Suppressor macrophage treated with lipopolysaccharide for 1 hour (primary cell): Measurements from ENCODE around the gene PPHLN1.
"Not testable (repeated sequence)": the region's sequence is repeated elsewhere in the genome, so short reads cannot be mapped to it uniquely, and the experiment has no call there.

ENCODE experiments used
- DNase-seq, 3 donors: peaks; one replicate each; pipeline ENCODE4 v3.0.0-alpha.2; 2020 to 2022

The PPHLN1 gene

DNA sequence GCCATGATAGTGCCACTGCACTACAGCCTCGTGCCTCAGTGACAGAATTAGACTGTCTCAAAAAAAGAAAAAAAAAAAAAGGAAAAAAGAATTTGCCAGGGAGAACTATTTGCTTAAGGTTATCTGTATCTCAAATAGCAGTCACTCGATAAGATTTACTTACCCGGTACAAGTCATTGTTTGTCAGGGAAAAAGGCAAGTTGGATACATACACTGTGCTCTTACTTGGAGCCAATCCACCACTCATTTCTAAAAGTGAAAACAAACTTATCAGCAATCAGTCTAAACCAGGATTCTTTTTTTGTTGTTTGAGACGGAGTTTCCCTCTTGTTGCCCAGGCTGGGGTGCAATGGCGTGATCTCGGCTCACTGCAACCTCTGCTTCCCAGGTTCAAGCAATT lies 2.1 kb upstream of the PPHLN1 start:
- no peak for DNase-seq

DNA sequence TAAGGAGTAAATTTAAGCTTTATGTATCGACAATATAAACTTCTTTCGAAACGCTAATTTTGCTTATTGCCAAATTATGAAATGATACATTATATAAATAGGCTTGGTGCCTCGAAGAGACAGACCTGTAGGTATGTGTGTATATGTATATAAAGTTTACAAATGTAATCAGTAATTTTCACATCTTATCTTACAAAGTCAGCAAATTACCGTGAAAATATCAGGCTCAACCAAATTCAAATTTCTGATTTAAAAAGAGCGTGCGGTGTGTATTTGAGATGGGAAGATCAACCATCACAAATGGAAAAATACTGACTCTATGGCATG lies 678 bp upstream of the PPHLN1 start:
- no peak for DNase-seq

GRCh38 chr12:42326541-42327226 lies 717 bp downstream of the PPHLN1 start:
- DNase-seq, result peak; percentile 15 to 31 (median 26)

- no peak for DNase-seq
These were observed 1.2 kb downstream of the PPHLN1 start for GRCh38 chr12:42327227-42327590.

- not testable (repeated sequence) for DNase-seq
These were observed 4.1 kb downstream of the PPHLN1 start for GRCh38 chr12:42330097-42330496.

DNA sequence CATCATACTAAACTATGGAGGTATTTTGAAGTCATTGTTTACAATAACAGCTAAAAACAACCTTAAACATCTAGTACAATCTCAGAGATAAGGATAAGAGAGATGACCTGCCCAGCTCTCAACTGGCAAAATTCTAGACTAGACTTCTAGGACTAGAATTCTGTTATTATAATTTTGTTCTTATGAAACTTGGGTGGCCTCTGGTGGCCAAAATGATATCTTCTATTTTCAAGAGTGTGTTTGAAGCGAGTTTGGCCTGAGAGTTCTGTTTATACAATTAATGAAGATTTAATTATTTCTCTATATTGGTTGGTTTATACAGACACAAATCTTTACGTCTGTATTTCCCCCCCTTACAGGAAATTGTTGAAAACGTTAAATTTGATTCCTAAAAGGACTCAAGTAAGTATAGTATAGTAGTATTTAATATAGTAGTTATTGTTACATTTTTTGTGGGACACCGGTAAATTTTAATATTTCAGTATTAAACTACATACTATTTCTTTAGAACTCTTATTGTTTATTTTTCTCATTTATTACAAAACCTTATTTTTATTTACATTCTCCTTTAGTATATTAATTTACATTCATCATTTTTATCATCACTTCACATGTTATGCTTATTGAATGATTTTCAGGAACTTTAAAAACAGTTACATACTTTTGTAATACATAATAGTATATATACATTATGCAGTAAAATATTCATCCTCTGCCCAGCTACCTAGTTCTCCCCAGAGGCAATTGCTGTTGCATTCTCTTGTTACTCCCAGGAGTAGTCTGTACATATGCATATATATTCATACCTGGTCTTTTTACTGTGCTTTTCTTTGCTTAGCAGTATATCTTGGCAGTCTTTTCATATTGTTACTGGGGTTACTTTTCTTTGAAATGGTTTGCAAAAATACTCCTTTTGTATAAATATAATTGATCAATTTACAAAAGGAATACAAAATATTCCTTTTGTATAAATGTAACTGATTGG lies 6.6 kb downstream of the PPHLN1 start:
- DNase-seq, result peak; percentile 62 to 73 (median 73)

DNA sequence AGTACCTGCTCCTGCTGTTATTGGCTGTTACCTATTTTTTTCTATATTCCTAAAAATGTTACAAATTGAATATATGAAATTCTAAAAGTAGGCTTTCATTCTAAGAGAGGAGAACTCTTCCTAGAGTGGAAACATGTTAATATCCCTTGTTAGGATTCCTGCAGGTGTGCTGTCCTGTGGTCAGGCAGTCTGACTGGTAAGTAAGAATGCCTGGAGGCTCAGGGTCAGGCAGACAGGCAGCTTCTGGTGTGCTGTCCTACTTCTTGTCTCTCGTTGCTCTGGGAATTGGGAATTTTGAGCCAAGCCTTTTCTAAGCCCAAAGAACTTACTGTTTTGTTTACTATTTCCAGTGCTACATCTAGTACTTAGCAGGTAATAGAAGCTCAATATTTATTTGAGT lies 10.3 kb downstream of the PPHLN1 start:
- DNase-seq, result no peak

DNA sequence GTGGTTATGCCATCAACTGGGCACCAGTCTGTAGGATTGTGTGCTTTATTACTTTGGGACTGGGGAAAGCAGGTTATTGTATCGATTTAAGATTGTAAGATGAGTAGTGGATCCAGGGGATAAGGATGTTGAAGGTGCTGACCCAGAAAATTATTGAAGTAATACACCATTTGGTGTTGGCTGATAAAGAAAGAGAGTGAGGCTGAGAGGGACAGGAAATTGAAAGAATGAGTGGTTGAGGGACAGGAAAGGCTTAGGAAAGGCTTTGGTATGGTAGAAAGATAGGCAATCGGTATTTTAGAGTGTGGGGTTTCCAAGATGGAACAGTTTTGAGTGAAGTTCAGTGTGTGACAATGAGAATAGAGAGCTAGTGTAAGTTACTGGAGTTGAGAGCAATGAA lies 12.3 kb downstream of the PPHLN1 start:
- DNase-seq, result no peak

DNA sequence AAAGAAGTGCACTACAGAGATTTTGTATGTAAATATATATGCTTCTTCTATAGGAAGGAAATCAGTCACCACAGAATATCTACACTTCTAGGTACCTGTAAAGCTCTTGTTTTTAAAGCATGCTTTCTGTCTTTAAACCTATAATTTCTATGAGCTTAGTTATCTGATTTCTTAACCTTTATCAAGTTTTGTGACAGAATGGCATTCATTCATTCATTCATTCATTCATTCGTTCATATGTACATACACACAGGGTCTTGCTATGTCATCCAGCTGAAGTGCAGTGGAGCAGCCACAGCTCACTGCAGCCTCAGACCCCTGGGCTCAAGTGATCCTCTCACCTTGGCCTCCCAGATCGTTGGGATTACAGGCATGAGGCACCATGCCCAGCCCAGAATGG lies 16.1 kb downstream of the PPHLN1 start:
- no peak for DNase-seq

GRCh38 chr12:42343721-42344120 lies 17.8 kb downstream of the PPHLN1 start:
- no peak for DNase-seq

DNA sequence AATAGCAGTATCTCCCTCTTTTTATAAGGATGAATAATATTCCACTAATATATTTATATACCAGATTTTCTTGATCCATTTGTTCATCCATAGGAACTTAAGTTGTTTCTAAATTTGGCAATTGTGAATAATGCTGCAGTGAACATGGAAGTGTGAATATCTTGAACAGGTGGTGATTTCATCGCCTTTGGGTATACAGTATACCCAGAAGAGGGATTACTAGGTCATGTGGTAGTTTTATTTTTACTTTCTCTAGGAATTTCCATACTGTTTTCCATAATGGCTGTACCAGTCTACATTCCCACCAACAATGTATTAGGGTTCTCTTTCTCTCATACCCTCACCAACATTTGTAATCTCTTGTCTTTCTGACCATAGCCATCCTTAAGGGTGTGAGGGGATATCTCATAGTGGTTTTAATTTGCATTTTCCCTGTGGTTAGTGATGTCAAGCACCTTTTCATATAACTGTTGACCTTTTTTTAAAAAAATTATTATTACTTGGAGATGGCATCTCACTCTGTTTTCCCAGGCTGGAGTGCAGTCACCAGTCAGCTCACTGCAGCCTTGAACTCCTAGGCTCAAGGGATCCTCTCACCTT lies 20.5 kb downstream of the PPHLN1 start:
- no peak for DNase-seq

DNA sequence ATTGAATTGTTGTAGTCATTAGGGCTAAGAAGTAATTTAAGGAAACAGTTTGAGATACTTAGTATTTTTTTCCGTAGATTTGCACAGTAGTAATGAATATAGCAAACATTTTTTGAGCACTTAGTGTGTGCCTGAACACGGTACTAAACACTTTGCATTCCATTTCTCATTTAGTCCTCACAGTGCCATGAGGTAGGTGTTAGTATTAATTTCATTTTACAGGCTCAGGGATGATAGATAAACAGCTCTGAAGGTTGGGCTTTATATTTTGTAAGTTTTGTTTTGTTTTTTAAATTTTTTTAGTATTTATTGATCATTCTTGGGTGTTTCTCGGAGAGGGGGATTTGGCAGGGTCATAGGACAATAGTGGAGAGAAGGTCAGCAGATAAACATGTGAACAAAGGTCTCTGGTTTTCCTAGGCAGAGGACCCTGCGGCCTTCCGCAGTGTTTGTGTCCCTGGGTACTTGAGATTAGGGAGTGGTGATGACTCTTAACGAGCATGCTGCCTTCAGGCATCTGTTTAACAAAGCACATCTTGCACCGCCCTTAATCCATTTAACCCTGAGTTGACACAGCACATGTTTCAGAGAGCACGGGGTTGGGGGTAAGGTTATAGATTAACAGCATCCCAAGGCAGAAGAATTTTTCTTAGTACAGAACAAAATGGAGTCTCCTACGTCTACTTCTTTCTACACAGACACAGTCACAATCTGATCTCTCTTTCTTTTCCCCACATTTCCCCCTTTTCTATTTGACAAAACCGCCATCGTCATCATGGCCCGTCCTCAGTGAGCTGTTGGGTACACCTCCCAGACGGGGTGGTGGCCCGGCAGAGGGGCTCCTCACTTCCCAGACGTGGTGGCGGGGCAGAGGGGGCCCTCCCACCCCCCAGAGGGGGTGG lies 23.4 kb downstream of the PPHLN1 start:
- DNase-seq, result not testable (repeated sequence)

DNA sequence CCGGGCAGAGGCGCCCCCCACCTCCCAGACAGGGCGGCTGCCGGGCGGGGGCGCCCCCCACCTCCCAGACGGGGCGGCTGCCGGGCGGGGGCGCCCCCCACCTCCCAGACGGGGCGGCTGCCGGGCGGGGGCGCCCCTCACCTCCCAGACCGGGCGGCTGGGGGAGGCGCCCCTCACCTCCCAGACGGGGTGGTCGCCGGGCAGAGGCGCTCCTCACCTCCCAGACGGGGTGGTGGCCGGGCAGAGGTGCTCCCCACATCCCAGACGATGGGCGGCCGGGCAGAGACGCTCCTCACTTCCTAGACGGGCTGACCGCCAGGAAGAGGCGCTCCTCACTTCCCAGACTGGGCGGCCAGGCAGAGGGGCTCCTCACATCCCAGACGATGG lies 24.0 kb downstream of the PPHLN1 start:
- DNase-seq, result not testable (repeated sequence)

DNA sequence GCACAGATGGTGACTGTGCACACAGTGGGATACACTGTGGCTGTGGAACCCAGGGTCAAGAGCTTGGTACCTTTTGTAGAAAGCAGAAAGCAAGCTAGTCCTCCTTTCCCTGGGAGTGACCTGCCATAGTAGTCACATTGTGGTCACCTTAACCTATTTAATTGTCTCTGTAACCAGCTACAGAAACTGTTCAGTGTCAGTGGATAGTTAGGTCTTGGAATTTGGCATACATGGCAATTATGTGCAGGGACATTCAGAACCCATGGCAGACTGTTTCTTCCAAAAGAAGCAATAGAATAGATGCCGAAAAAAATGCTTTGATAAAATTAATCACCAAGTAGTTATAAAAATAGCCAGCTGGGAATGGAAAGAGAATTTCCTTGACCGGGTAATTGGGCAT lies 30.4 kb downstream of the PPHLN1 start:
- no peak for DNase-seq

DNA sequence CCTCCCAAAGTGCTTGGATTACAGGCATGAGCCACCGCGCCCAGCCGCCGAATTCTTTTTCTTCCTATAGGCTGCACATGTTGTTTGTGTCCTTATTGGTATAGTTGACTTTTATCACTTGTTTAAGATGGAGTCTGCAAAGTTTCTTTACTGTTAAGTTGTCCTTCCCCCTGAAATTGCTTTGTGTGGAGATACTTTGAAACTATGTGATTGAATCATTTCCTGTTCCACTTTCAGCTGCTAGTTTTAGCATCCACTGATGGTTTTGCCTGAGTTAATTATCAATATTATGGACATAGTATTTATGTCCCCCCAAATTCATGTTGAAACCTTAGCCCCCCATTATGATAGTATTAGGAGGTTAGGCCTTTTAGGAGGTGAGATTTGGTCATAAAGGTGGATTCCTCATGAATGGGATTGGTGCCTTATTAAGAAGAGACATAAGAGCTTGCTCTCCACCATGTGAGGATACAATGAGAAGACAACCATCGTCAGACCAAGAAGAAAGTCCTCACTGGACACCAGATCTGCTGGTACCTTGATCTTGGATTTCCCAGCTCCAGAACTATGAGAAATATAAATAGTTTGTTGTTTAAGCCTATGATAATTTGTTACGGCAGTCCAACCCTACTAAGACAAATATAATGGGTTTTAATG lies 34.9 kb downstream of the PPHLN1 start:
- DNase-seq, result no peak

DNA sequence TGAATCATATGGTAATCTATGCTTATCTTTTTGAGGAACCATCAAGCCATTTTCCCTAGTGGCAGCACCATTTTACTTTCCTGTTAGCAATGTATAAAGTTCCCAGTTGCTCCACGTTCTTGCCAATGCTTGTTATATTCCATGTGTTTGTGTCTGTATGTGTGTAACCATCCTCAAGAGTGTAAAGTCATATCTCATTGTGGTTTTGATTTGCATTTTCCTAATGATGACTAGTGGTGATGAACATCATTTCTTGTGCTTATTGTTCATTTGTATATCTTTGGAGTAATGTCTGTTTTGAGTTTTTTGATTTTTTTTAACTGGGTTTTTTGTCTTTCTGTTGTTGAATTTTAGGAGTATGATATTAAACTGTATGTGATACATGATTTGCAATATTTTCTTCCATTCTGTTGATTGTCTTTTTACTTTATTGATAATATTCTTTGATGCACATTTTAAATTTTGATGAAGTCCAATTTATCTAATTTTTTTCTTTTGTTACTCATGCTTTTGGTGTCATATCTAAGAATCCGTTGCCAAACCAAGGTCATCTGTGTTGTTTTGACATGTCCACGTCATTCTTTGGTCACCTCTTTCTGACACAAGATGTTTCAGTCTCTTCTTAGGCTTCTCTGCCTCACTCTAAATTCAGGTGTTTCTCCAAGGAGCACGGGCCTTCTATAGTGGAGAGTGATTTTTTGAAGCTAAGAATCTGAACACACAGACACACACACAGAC lies 36.1 kb downstream of the PPHLN1 start:
- DNase-seq, result peak in 1 of 3 donors; percentile 22

DNA sequence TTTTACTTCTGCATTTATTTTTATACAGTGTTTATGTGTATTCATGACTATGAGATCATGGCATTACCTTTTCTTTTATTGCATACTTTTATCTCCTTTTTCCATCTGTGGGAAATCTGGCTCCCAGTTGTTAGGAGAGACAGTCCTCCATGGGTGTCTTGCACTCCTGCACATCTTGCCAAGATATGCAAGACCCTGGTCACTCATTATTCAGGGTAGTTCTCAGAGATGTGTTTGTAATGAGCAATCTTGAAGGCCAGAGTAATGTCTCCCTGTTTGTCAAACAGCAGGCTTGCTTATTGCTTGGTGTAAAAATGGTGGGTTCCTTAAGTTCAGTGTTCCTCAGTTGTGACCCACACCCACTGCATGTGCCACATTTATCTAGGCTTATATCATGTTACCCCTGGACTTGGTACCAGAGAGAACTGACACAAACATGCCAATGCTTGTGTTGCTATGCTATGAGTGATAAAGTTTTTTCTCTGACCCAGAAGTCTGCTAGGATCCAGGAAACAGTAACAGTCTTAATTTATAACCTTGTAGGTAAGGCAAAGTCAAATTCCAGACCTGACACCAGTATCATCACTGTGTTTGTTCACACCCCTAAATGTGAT lies 36.8 kb downstream of the PPHLN1 start:
- DNase-seq, result no peak

DNA sequence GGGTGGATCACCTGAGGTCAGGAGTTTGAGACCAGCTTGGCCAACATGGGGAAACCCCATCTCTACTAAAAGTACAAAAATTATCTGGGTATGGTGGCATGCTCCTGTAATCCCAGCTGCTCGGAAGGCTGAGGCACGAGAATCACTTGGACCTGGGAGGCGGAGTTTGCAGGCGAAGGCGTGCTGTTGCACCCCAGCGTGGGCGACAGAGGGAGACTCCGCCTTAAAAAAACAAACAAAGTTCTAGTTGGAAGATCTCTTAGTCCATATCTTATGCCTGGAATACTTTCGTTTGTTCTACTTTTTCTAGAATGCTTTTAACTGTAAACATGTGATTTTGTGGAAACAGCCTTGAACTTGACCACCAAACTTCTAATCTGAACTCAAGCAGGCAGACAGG lies 38.7 kb downstream of the PPHLN1 start:
- no peak for DNase-seq

GRCh38 chr12:42365486-42365885 lies 39.5 kb downstream of the PPHLN1 start:
- DNase-seq, result no peak

DNA sequence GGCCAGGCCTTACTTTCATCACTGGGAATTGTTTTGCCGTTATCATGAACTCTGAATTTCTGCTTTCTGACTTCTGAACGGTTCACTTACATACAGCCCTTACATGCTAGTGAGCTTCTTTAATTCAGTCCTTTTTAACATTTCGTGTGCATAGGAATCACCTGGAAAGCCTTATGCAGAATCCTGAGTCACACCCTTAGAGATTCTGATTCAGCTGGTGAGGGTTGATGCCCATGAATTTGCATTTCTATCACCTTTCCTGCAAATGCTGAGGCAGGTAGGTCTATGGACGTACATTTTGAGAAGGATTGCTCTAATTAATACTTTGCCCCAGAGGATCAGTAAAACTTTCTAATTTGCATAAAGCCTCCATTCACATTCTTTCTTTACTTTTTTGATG lies 44.0 kb downstream of the PPHLN1 start:
- no peak for DNase-seq

DNA sequence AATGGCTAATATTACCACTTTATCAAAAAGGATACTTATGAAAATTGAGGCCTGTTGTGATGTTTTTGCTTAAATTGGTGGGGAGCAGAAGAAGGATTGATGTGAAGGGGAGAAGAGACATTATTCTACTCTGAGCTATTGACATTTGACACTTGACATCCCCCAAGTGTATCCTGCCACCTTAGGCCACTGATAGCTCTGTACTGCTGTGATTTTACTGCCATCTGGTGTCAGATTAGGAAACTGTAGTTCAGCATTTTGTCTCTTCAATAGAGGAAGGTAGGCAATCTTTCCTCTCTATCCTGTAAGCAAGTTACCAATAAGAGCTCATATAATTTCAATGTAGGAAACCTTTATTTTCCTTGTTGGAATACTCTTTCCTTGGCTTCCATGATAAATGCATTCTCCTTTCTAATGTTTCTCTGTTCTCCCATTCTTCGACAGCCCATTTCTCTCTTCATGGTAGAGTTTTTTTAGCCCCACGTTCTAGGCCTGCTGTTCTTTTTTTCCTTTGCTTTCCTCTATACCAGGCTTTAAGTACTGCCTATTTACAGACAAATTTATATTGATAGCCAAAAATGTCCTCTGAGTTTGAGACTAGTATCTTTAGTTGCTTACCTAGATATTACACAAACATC lies 46.3 kb downstream of the PPHLN1 start:
- DNase-seq, result peak; percentile 48 to 74 (median 67)
